C4-2B (cell line): ENCODE data around the gene TYRP1.

Source experiments
- H3K27ac ChIP-seq: fragments of 450-650 bp; 2 replicates; pipeline ENCODE4 v1.5.1; 2017
- ZFX ChIP-seq: fragments of 450-650 bp; IDR thresholded peaks from 2 replicates; pipeline ENCODE4 v1.6.1; 2017
- TF ChIP-seq, protein P1 (sequence below): fragments of 450-650 bp; conservative IDR thresholded peaks from 2 replicates; pipeline ENCODE4 v1.5.1; 2017; ENCODE audit warnings: mild to moderate bottlenecking

TYRP1 gene

DNA sequence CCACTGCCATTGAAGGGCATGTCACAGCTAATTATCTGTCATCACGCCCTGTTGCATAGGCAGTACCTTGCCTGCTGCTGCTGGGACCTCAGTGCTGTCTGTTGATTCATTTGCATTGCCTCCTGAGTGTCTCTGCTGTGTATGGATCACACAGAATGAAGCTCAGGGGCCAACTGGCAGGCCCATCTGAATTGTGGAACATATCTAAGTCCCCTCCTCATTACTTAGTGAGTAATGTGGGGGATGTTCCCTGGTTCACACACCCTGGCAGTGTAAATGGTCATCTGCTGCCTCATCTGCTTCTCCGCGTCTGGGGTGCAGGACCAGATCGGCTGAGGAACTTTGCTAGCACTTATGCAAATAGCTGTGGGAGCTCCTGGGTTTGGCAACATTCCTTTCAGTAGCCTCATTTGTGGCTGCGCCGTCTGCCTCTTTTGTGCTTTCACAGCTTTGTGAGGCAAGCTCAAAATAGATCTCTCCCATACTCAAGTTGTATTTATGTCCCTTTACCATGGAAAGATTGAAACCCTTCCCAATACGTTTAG, 25.4 kb downstream of the TYRP1 start:
- no peak overlapping the region for H3K27ac ChIP-seq
- TF ChIP-seq, protein P1, sequence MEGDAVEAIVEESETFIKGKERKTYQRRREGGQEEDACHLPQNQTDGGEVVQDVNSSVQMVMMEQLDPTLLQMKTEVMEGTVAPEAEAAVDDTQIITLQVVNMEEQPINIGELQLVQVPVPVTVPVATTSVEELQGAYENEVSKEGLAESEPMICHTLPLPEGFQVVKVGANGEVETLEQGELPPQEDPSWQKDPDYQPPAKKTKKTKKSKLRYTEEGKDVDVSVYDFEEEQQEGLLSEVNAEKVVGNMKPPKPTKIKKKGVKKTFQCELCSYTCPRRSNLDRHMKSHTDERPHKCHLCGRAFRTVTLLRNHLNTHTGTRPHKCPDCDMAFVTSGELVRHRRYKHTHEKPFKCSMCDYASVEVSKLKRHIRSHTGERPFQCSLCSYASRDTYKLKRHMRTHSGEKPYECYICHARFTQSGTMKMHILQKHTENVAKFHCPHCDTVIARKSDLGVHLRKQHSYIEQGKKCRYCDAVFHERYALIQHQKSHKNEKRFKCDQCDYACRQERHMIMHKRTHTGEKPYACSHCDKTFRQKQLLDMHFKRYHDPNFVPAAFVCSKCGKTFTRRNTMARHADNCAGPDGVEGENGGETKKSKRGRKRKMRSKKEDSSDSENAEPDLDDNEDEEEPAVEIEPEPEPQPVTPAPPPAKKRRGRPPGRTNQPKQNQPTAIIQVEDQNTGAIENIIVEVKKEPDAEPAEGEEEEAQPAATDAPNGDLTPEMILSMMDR = no peak
- no peak for TF ChIP-seq ZFX

DNA sequence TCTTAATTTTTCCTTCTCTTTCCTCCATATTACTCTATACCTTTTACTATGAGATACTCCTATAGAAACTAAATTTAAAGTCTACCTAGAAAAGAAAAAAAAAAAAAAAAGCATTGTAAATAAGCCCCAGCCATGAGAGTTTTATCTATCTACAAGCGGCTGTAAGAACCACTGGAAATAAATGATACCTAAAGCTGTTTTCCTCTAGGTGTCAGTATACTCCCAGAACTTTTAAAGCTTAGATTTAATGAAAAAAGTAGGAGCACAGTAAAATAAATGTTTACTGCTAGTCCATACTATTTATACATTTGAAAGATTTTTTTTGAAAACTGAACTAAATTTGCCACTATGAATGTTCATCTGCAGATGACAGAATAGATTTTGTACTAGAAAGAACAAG, 26.2 kb downstream of the TYRP1 start:
- TF ChIP-seq, protein P1 = peak; percentile 80
- TF ChIP-seq ZFX = no peak
- no peak overlapping the region for H3K27ac ChIP-seq

DNA sequence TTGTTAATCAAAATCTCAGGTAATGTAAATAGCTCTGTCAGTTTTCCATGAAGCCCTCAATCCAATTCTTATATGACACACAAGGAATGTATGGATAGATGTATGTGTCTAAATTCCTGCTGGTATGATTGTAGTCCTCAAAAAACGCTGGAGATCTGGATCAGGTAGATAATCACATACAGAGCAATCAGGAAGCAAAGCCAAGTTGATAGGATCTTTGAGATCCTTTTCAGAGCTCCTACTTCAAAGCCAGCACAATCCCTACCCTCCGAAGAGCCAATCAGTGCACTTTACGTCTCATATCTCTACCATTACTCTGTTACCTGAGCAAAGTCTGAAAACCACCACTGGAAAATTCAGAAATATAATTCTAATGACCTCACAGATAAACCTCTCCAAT, 27.4 kb downstream of the TYRP1 start:
- no peak overlapping the region for H3K27ac ChIP-seq
- no peak for TF ChIP-seq ZFX
- TF ChIP-seq, protein P1 = no peak

DNA sequence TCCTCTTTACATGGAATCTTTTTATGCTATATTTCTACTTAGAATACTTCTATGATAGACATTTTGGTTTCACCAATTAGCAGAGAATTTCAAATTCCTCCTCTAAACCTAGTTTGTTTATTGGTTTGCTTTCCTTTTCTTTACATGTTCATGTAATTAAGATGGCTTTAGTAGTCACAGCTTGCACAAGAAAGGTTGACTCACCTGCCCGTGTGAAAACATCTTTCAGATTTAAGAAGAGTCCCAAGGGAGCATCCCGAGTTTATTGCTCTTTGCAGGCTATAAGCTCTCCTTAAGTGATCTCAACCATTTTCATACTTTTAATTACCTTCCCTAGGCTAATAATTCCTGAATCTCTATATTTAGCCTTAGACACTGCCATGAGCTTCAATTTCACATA, 28.9 kb downstream of the TYRP1 start:
- TF ChIP-seq ZFX = no peak
- TF ChIP-seq, protein P1 = no peak
- H3K27ac ChIP-seq = no peak overlapping the region

DNA sequence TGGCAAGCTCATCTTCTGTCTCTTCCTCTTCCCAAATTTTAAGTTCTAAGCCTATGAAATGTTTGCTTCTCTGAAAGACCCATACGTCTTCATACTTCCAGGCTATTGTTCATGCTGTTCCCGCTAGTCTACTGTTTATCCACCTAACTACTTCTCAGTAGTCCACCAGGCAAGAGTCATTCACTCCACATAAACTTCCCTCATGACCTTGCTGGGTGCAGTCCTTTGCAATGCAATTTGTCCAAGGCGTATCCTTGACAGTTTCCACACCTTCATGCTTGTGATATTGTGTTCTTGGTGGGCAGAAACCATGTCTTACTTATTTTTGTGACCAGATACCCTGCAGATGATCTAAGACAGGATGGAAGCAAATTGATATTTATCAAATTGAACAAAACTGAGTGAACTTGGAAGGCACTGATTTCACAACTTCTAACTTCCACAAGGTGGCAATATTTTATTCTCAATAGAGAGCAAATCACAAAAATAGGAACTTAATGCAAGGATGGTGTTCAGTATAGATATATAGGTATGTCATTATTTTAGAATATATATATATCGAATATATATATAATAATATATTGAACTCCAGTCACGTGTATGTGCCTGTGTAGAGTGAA, 30.3 kb downstream of the TYRP1 start:
- TF ChIP-seq, protein P1 = peak; percentile 56
- TF ChIP-seq ZFX = no peak
- no peak overlapping the region for H3K27ac ChIP-seq

DNA sequence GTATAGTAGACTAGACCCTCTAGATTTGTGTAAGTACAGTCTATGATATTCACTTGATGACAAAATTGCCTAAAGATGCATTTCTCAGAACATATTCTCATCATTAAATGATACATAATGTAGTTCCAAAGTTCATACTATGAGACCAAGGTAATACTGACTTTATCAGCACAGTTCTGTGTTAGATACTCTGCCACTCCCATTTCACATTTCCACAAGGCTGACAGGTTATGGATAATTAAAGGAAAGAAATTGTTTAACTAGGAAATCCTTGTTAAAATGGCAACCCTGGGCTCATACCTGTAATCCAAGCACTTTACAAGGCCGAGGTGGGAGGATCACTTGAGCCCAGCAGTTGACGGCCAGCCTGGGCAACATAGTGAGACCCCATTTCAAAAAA, 33.6 kb downstream of the TYRP1 start:
- no peak overlapping the region for H3K27ac ChIP-seq
- TF ChIP-seq ZFX = no peak
- TF ChIP-seq, protein P1 = no peak

DNA sequence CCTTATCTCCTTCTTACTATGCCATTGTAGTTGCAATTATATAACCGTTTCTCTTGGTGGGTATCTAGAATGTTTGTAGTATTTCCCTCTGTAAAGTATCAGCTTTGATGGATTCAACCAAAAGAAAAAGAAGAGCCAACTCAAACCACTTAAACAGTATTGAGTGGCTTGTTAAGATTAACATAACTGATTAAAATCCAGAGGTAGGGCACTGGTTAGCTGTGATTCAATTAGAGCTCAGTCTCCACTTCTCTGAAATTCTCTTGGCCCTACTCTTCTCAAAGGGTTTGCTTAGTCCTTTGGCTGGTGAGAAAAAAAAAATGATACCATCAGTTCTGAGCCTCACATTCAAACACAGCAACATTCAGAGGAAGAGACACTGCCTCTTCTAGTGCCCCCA, 37.0 kb downstream of the TYRP1 start:
- H3K27ac ChIP-seq = no peak overlapping the region
- TF ChIP-seq ZFX = no peak

DNA sequence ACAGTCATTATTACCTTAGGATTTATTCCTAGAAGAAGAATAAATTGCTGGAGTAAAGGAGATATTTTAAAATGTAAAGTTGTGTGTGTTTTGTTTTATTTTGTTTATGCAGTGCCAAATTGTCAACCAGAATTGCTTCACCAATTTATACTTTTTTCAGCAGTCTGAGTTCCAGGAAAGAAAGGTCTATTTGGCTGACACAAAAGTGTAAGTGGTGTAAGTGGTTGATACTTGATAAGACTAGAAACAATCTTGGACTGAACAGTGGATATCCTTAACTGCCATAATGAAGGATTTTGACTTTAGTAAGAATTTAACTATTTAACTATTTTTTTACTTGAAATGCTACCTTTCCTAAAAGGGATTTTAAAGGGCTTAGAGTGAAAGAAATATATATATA, 37.7 kb downstream of the TYRP1 start:
- TF ChIP-seq ZFX = no peak
- TF ChIP-seq, protein P1 = no peak
- no peak overlapping the region for H3K27ac ChIP-seq
